Measurements from ENCODE around the gene CHST3.

CHST3 gene

GRCh38 chr10:72013202-72013945, 49.2 kb downstream of the CHST3 start:
- DNase-seq = no peak

GRCh38 chr10:72014197-72014596, 50.0 kb downstream of the CHST3 start:
- DNase-seq = no peak

GRCh38 chr10:72014785-72015480, 50.7 kb downstream of the CHST3 start:
- no peak for DNase-seq

- DNase-seq = no peak
Measured at GRCh38 chr10:72015841-72016240, 51.6 kb downstream of the CHST3 start.

- DNase-seq = no peak
Measured at GRCh38 chr10:72016608-72017300, 52.6 kb downstream of the CHST3 start.

GRCh38 chr10:72019085-72019876, 55.1 kb downstream of the CHST3 start:
- no peak for DNase-seq

GRCh38 chr10:72020914-72021809, 57.0 kb downstream of the CHST3 start:
- DNase-seq = no peak

GRCh38 chr10:72022228-72022627, 58.0 kb downstream of the CHST3 start:
- no peak for DNase-seq

GRCh38 chr10:72024596-72024995, 60.4 kb downstream of the CHST3 start:
- DNase-seq = no peak

- no peak for DNase-seq
Measured at GRCh38 chr10:72025400-72025799, 61.2 kb downstream of the CHST3 start.

GRCh38 chr10:72025832-72026231, 61.6 kb downstream of the CHST3 start:
- no peak for DNase-seq

GRCh38 chr10:72026278-72027111, 62.3 kb downstream of the CHST3 start:
- no peak for DNase-seq

GRCh38 chr10:72027498-72027897, 63.3 kb downstream of the CHST3 start:
- DNase-seq = peak; percentile 83

GRCh38 chr10:72029414-72029813, 65.2 kb downstream of the CHST3 start:
- DNase-seq = no peak

GRCh38 chr10:72030762-72031543, 66.8 kb downstream of the CHST3 start:
- peak; percentile 68 for DNase-seq

GRCh38 chr10:72031706-72032105, 67.5 kb downstream of the CHST3 start:
- no peak for DNase-seq

GRCh38 chr10:72032409-72033162, 68.4 kb downstream of the CHST3 start:
- peak; percentile 71 for DNase-seq

GRCh38 chr10:72034040-72034499, 69.9 kb downstream of the CHST3 start:
- peak; percentile 53 for DNase-seq

GRCh38 chr10:72034761-72035160, 70.6 kb downstream of the CHST3 start:
- no peak for DNase-seq
